Subcutaneous adipose tissue (tissue), 4 donors: ENCODE results near the gene ADPRHL1. TPM values are rescaled to one million over a fixed set of nuclear protein-coding genes. Genes with fewer than 3 reads are reported as not detected.

ENCODE experiments used
- CTCF ChIP-seq: fragments of 450-650 bp; IDR thresholded peaks from one replicate; pipeline ENCODE4 v1.5.1; 2016; ENCODE audit warnings: low read depth, mild to moderate bottlenecking, control low read depth, antibody characterized with exemption, moderate library complexity
- total RNA-seq, 4 donors: library from RNA; depleted of rRNA; stranded (reverse); fragments of >200 nt; gene quantifications; one replicate each; pipeline ENCODE4 v1.1.0, GENCODE V29; 2016

ADPRHL1 gene
- total RNA-seq, 4 donors from 2014 or later, result 2.2 to 5.3 (median 2.9) TPM

- TF ChIP-seq CTCF, result no peak
These were observed 48.4 kb downstream of the ADPRHL1 start for GRCh38 chr13:113404723-113405471.

GRCh38 chr13:113404366-113404722 lies 48.9 kb downstream of the ADPRHL1 start:
- TF ChIP-seq CTCF, result no peak

- no peak for TF ChIP-seq CTCF
These were observed 49.8 kb downstream of the ADPRHL1 start for GRCh38 chr13:113403255-113404104.

DNA sequence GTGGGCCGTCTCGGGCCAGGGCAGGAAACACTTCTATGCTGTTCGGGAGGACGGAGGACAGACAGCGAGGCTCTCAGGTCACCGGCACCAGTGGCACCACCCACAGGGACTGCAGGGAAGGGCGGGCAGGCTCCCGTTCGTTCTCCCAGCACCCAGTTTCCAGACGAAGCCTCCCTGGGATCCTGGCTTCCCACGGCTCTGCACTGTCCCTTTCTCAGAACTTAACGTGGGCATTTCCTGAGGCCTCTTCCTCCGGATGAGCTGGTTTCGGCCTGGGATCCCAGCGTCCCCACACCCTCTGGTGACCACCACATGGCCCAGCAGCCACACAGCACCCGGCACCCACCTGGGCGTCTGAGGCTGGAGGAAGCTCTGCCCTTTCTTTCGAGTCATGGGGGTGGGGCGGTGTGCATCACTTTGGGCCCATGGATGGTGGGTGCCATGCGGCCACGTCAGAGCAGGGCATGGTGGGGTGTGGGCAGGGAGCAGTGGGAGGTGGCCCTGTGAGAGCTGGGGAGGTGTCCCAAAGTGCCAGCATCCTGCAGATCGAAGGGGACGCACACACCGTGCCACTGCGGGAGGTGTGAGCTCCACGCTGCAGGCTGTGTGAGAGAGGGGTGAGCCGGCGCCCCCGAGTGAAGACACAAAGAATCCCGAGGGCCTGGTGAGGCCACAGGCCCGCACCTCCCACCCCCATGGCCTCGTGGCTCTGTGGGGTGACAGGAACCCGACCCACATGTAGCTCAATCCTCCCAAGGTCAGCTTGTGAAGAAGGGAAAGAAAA lies 50.6 kb downstream of the ADPRHL1 start:
- no peak for TF ChIP-seq CTCF

GRCh38 chr13:113401452-113402415 lies 51.6 kb downstream of the ADPRHL1 start:
- no peak for TF ChIP-seq CTCF

DNA sequence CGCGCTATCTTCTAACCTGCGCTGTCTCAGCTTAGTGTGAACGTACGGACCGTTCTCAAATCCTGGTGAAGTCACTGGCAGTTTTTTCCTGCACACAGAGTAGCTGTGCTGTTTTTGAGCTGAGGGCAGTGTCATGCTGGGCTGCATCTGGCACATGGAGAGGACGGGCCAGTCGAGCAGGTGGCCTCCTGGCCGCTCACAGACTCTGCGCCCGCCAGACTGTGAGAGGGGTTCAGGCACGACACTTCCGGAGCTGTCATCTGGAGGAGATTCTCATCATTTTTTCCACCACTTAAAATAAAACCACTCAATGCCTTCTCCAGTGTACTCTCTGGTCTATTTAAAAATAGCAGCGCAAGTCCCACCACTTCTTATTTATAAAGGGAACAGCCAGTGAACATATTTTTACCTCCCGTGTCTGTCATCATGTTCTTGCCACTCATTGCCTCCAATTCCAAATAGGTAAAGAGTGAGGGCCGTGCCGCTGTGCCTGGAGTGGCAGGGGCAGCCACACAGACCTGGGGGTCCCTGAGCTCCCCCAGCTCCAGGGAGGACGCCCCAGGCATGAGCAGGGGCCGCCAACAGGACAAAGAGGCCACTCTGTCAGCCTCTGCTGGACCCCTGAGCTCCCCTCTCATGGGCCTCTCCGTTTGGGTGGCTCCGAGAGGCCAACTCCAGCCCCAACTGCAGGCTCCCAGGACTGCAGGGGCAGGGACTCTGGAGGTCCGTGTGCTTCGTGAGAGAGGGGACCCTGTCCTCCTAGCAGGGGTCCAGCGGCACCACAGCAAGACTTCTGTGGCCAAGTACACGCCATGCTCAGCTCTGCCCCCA lies 52.5 kb downstream of the ADPRHL1 start:
- no peak for TF ChIP-seq CTCF
